HEK293T (cell line): ENCODE data around the gene P2RY2.

Experiments used
- CTCF ChIA-PET: fragments of 350-600 bp; formaldehyde crosslinking; extraction: SDS; loops from one replicate; lab custom pipeline; 2021; ENCODE audit warnings: antibody characterized with exemption, inconsistent platforms; lab: Yijun Ruan, JAX
- POLR2A ChIA-PET: fragments of 350-600 bp; formaldehyde crosslinking; extraction: SDS; loops from one replicate; lab custom pipeline; 2020; ENCODE audit warnings: antibody characterized with exemption, inconsistent platforms; lab: Yijun Ruan, JAX
- DNase-seq: peaks from one replicate; pipeline ENCODE4 v3.0.0; 2012; ENCODE audit warnings: mixed read lengths; ENCODE audit errors: extremely low spot score
- ARNT ChIP-seq: fragments of 450-650 bp; IDR thresholded peaks from 2 replicates; pipeline ENCODE4 v1.6.1; 2017; ENCODE audit warnings: mild to moderate bottlenecking
- BHLHE40 ChIP-seq: fragments of 450-650 bp; IDR thresholded peaks from 2 replicates; pipeline ENCODE4 v1.6.1; 2016; ENCODE audit warnings: mild to moderate bottlenecking, moderate library complexity, borderline replicate concordance
- CTBP1 ChIP-seq: fragments of 450-650 bp; IDR thresholded peaks from 2 replicates; pipeline ENCODE4 v1.6.1; 2016; ENCODE audit warnings: borderline replicate concordance
- ELF4 ChIP-seq: fragments of 450-650 bp; IDR thresholded peaks from 2 replicates; pipeline ENCODE4 v1.6.1; 2017; ENCODE audit warnings: antibody characterized with exemption
- FOXA1 ChIP-seq: fragments of 450-650 bp; IDR thresholded peaks from 2 replicates; pipeline ENCODE4 v1.6.1; 2016; ENCODE audit warnings: mild to moderate bottlenecking
- FOXK2 ChIP-seq: fragments of 450-650 bp; IDR thresholded peaks from 2 replicates; pipeline ENCODE4 v1.6.1; 2016; ENCODE audit warnings: mild to moderate bottlenecking
- FOXM1 ChIP-seq: fragments of 450-650 bp; IDR thresholded peaks from 2 replicates; pipeline ENCODE4 v1.6.1; 2017; ENCODE audit warnings: mild to moderate bottlenecking, borderline replicate concordance
- HDGF ChIP-seq: fragments of 450-650 bp; IDR thresholded peaks from 2 replicates; pipeline ENCODE4 v1.6.1; 2017; ENCODE audit warnings: antibody characterized with exemption, borderline replicate concordance
- L3MBTL2 ChIP-seq: fragments of 450-650 bp; conservative IDR thresholded peaks from 2 replicates; pipeline ENCODE4 v1.6.1; 2016; ENCODE audit warnings: mild to moderate bottlenecking
- LEF1 ChIP-seq: fragments of 450-650 bp; IDR thresholded peaks from 2 replicates; pipeline ENCODE4 v1.6.1; 2017; ENCODE audit warnings: mild to moderate bottlenecking, borderline replicate concordance
- NFRKB ChIP-seq: fragments of 450-650 bp; IDR thresholded peaks from 2 replicates; pipeline ENCODE4 v1.6.1; 2016; ENCODE audit warnings: mild to moderate bottlenecking, moderate library complexity
- PKNOX1 ChIP-seq: fragments of 450-650 bp; IDR thresholded peaks from 2 replicates; pipeline ENCODE4 v1.6.1; 2016
- SP1 ChIP-seq: fragments of 450-650 bp; IDR thresholded peaks from 2 replicates; pipeline ENCODE4 v1.6.1; 2017
- SUZ12 ChIP-seq: fragments of 450-650 bp; IDR thresholded peaks from 2 replicates; pipeline ENCODE4 v1.6.1; 2016; ENCODE audit warnings: mild to moderate bottlenecking
- TARDBP ChIP-seq: fragments of 450-650 bp; IDR thresholded peaks from 2 replicates; pipeline ENCODE4 v1.6.1; 2016
- ZNF384 ChIP-seq: fragments of 450-650 bp; IDR thresholded peaks from 2 replicates; pipeline ENCODE4 v1.6.1; 2016

P2RY2 gene

GRCh38 chr11:73198677-73199076 is 19.4 kb upstream of the P2RY2 start:
- ChIA-PET CTCF (no interaction called here), POLR2A (no interaction called here)
- TF ChIP-seq ZNF384 (no peak), SP1 (no peak), NFRKB (no peak), FOXA1 (no peak), ARNT (no peak), PKNOX1 (no peak), FOXK2 (no peak), ELF4 (no peak)
- DNase-seq = no peak

GRCh38 chr11:73199446-73199845 is 18.6 kb upstream of the P2RY2 start:
- TF ChIP-seq FOXA1 = no peak
- TF ChIP-seq TARDBP = no peak
- TF ChIP-seq HDGF = no peak
- TF ChIP-seq CTBP1 = no peak
- TF ChIP-seq BHLHE40 = no peak
- TF ChIP-seq SUZ12 = no peak
- ChIA-PET CTCF (interaction anchor here (0.9 kb wide), 1 partner anchor 18 kb away, joined by 3 read pairs; no protein-coding TSS in a partner anchor), POLR2A (no interaction called here)
- DNase-seq = no peak

GRCh38 chr11:73200256-73200655 is 17.8 kb upstream of the P2RY2 start:
- POLR2A ChIA-PET = no interaction called here
- DNase-seq = no peak
- CTCF ChIA-PET = interaction anchor here (0.9 kb wide), 1 partner anchor 17 kb away, joined by 3 read pairs; no protein-coding TSS in a partner anchor

GRCh38 chr11:73201249-73201648 is 16.8 kb upstream of the P2RY2 start:
- DNase-seq = no peak
- TF ChIP-seq CTBP1 (no peak), PKNOX1 (no peak), ARNT (no peak), SP1 (no peak), ELF4 (no peak), FOXA1 (no peak), FOXK2 (no peak), HDGF (no peak), BHLHE40 (no peak), ZNF384 (no peak), L3MBTL2 (no peak), FOXM1 (no peak), LEF1 (no peak), TARDBP (no peak), NFRKB (no peak), SUZ12 (no peak)
- CTCF ChIA-PET = no interaction called here

More at GRCh38 chr11:73200256-73200655, 17.8 kb upstream of the P2RY2 start:
- TF ChIP-seq BHLHE40 (no peak), CTBP1 (no peak), PKNOX1 (no peak), NFRKB (no peak), LEF1 (no peak), FOXM1 (no peak), ARNT (no peak), HDGF (no peak), FOXA1 (no peak), ZNF384 (no peak), ELF4 (no peak), SUZ12 (no peak), L3MBTL2 (no peak)

GRCh38 chr11:73201888-73202780 is 15.9 kb upstream of the P2RY2 start:
- DNase-seq = no peak
- ChIA-PET POLR2A (no interaction called here), CTCF (interaction anchor here (1.2 kb wide), 1 partner anchor 34 kb away, joined by 3 read pairs; no protein-coding TSS in a partner anchor)
- TF ChIP-seq TARDBP (no peak), NFRKB (no peak), FOXA1 (no peak), PKNOX1 (no peak), SP1 (no peak), ZNF384 (no peak), L3MBTL2 (no peak), SUZ12 (no peak), CTBP1 (no peak)

More at GRCh38 chr11:73201249-73201648, 16.8 kb upstream of the P2RY2 start:
- POLR2A ChIA-PET = no interaction called here
